Esophagus (tissue), 2 donors: ENCODE data around the gene CNN2. TPM values are rescaled to one million over a fixed set of nuclear protein-coding genes. Genes with fewer than 3 reads are reported as not detected.

Experiments
- H3K27ac ChIP-seq, 2 donors: one replicate each; pipeline ENCODE4 v1.5.1; 2013; ENCODE audit warnings: low read depth in 2 of 2, mild to moderate bottlenecking in 2 of 2, inconsistent platforms in 1 of 2, low read length in 1 of 2, moderate library complexity in 1 of 2
- H3K27me3 ChIP-seq, 2 donors: one replicate each; pipeline ENCODE4 v1.6.1; 2013; ENCODE audit warnings: low read length in 2 of 2, control low read depth in 1 of 2, mild to moderate bottlenecking in 1 of 2; ENCODE audit not compliant: insufficient read depth in 2 of 2, control insufficient read depth in 1 of 2
- H3K36me3 ChIP-seq, 2 donors: one replicate each; pipeline ENCODE4 v1.6.1; 2013; ENCODE audit warnings: low read length in 1 of 2; ENCODE audit not compliant: control insufficient read depth in 2 of 2, insufficient read depth in 2 of 2
- H3K4me1 ChIP-seq, 2 donors: one replicate each; pipeline ENCODE4 v1.6.1; 2013; ENCODE audit warnings: low read length in 1 of 2; ENCODE audit not compliant: control insufficient read depth in 2 of 2, insufficient read depth in 2 of 2
- H3K4me3 ChIP-seq, 2 donors: one replicate each; pipeline ENCODE4 v1.5.1; 2013; ENCODE audit warnings: low read length in 2 of 2, mild to moderate bottlenecking in 2 of 2, low read depth in 1 of 2, moderate library complexity in 1 of 2
- H3K9me3 ChIP-seq, 2 donors: one replicate each; pipeline ENCODE4 v1.6.1; 2013; ENCODE audit warnings: mild to moderate bottlenecking in 2 of 2, low read depth in 1 of 2, low read length in 1 of 2, moderate library complexity in 1 of 2; ENCODE audit not compliant: control insufficient read depth in 2 of 2, insufficient read depth in 1 of 2
- WGBS, 2 donors: extraction: QIAGEN DNeasy Blood & Tissue Kit; methylation state at CpG; one replicate each; pipeline ENCODE4 v1.1.7; 2013; 5-methylcytosine and 5-hydroxymethylcytosine counted together
- polyA plus RNA-seq, 2 donors: library from polyadenylated mRNA; stranded (reverse); fragments of 200-250 nt; gene quantifications; one replicate each; pipeline ENCODE4 v1.2.3, GENCODE V29; 2013
- donor health status: healthy with polysubstance abuse.
- donor health status: Bipolar disorder and iron deficiency.

CNN2 gene
- polyA plus RNA-seq, 2 donors: 84.4 to 106 TPM

DNA sequence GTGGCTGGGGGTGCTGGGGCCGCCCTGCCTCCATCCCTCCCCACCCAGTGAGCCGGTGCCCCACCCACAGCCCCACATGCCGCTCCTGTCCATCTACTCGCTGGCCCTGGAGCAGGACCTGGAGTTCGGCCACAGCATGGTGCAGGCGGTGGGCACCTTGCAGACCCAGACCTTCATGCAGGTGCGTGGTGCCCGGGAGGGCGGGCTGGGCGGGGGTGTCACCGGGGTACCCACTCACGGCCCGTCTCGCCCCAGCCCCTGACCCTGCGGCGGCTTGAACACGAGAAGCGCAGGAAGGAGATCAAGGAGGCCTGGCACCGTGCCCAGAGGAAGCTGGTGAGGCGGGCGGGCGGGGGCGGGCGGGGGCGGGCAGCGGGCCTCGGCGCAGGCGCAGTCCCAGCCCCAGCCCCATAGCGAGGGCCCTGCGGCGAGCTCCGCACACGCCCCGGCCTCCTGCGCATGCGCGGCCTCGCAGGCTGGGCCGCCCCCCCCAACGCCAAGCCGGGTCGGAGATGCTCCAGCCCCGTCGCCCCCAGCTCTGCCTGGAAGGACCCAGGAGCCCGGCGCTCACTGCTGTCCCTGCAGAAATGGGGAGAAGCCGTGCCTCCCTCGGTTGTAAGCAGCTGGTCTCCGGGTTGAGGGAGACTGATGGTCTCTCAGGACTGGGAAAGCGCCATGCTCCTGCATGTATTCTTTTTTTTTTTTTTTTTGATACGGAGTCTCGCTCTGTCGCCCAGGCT, 48.3 kb downstream of the CNN2 start:
- Histone ChIP-seq H3K4me1 (peaks cover 4 to 8% of the 10 kb centered on the region in 2 donors), H3K9me3 (no peaks in the 10 kb centered on the region), H3K27me3 (no peaks in the 10 kb centered on the region), H3K36me3 (peaks cover 0 to 9% of the 10 kb centered on the region in 2 donors), H3K4me3 (no peak overlapping the region), H3K27ac (no peak overlapping the region)
- WGBS, 2 donors: 36 to 43% methylated on average over 33 to 54 of the region's 54 CpGs

DNA sequence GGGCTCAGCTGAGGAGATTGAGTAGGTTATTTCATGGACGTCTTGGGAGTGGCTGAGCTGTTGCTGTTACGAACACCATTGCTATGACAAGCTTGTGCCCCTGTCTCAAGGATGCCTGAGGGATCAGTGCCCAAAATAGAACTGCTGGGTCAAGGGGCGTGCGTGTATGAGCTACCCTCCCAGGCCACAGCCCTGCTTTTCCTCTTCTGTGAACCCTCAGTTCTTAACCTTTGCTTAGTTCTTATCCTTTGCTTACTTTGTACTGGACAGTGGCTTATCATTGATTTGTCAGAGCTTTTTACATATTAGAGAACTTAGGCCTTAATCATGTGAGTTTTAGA, 49.6 kb downstream of the CNN2 start:
- Histone ChIP-seq H3K27me3 (no peaks in the 10 kb centered on the region), H3K4me1 (peaks cover 2 to 5% of the 10 kb centered on the region in 2 donors), H3K27ac (no peak overlapping the region), H3K36me3 (peaks cover 0 to 9% of the 10 kb centered on the region in 2 donors), H3K4me3 (no peak overlapping the region), H3K9me3 (no peaks in the 10 kb centered on the region)
- 70 to 80% methylated on average over 4 of the region's 4 CpGs for WGBS, 2 donors

DNA sequence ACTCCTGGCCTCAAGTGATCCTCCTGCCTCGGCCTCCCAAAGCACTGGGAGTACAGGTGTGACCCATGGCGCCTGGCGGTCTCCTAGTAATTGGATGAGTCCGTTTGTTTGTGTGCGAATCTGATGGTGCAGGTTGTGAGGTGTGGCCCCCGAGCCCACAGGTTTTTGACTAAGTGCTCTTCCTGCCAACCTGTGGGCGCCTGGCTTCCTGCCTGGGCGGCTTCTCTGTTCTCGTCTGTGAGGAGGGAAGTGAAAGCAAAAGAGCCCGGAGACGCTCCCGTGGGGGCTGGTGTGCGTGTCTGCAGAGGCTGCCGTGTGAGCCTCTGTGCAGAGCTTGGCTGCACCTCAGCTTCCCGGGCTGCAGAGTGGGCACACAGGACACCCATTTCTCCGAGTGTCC, 50.5 kb downstream of the CNN2 start:
- no peaks in the 10 kb centered on the region for H3K27me3 ChIP-seq
- peak overlapping the region; percentile 11 to 36 for H3K27ac ChIP-seq
- peak overlapping the region; percentile 17 to 35 for H3K4me3 ChIP-seq
- peaks cover 0 to 9% of the 10 kb centered on the region in 2 donors for H3K36me3 ChIP-seq
- 25 to 27% methylated on average over 16 of the region's 16 CpGs for WGBS, 2 donors
- H3K9me3 ChIP-seq: no peaks in the 10 kb centered on the region
- peaks cover 5% of the 10 kb centered on the region in 2 donors for H3K4me1 ChIP-seq

DNA sequence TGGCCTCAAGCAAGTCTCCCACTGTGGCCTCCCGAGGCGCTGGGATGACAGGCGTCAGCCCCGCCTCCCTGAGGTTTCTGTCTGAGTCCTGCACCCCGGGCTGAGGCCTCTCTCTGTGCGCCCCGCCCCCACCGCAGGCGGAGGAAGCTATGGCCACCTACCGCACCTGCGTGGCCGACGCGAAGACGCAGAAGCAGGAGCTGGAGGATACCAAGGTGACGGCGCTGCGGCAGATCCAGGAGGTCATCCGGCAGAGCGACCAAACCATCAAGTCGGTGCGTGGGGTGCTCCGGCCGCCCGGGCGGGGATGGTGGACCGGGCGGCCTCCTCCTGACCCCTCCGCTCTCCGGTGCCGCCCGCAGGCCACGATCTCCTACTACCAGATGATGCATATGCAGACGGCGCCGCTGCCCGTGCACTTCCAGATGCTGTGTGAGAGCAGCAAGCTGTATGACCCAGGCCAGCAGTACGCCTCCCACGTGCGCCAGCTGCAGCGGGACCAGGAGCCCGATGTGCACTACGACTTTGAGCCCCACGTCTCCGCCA, 53.2 kb downstream of the CNN2 start:
- Histone ChIP-seq H3K27ac (no peak overlapping the region), H3K4me1 (peaks cover 5 to 17% of the 10 kb centered on the region in 2 donors), H3K27me3 (no peaks in the 10 kb centered on the region), H3K4me3 (no peak overlapping the region), H3K36me3 (peaks cover 0 to 4% of the 10 kb centered on the region in 2 donors), H3K9me3 (no peaks in the 10 kb centered on the region)
- 87 to 88% methylated on average over 44 to 45 of the region's 45 CpGs for WGBS, 2 donors

DNA sequence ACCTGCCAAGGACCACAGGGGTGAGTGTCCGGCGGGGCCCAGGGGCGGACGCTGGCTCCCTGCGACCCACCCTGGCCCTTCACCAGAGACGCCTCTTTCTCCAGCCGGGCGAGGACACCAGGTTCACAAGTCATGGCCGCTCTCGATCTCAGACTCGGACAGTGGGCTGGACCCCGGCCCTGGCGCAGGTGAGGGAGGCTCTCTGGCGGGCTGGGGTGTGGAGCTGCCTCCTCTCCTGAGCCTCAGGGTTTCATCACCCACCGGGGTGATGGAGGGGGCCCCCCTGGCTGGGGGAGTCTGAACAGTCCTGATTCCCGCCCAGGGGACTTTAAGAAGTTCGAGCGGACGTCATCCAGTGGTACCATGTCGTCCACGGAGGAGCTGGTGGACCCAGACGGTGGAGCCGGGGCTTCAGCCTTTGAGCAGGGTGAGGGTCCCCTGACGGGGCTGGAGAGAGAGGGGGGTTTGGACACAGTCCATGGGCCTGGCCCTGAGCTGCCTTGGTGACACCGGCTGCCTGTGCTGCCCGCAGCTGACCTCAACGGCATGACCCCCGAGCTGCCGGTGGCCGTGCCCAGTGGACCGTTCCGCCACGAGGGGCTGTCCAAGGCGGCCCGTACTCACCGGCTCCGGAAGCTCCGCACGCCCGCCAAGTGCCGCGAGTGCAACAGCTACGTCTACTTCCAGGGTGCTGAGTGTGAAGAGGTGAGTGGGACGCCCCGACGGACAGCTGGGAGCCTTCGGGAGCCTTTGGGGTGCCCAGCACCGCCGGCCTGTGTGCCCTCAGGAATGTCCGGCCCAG, 54.2 kb downstream of the CNN2 start:
- 92 to 93% methylated on average over 49 to 50 of the region's 50 CpGs for WGBS, 2 donors

DNA sequence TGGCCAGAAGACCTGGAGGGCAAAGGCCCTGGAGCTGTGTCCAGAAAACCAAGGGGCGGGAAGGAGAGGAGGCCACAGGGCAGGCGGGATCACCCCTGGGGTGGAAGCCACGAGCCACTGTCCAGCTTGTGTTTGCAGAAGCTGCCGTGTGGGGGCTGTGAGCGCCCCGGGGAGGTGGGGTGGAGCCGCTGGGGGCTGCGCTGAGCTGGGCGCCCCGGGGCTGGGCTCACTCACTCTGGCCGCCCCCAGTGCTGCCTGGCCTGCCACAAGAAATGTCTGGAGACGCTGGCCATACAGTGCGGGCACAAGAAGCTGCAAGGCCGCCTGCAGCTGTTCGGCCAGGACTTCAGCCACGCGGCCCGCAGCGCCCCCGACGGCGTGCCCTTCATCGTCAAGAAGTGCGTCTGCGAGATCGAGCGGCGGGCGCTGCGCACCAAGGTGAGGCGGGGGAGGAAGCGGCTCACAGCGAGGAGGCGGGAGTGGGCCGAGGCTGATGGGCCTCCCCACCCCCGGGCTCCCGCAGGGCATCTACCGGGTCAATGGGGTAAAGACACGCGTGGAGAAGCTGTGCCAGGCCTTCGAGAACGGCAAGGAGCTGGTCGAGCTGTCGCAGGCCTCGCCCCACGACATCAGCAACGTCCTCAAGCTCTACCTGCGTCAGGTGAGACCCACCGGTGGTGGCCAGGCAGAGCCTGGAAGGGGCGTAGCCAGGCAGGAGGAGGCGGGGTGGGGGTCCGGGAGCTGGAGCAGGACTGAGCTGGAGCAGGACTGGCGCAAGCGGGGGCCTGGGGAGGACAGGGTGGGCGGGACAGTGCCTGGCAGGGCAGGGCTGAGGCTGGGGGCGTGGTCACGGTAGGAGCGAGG, 55.1 kb downstream of the CNN2 start:
- peaks cover 0 to 14% of the 10 kb centered on the region in 2 donors for H3K36me3 ChIP-seq
- H3K4me1 ChIP-seq: peaks cover 5 to 23% of the 10 kb centered on the region in 2 donors
- WGBS, 2 donors: 55 to 64% methylated on average over 55 to 58 of the region's 58 CpGs
- H3K27me3 ChIP-seq: no peaks in the 10 kb centered on the region
- peak overlapping the region; percentile 14 to 59 for H3K27ac ChIP-seq
- H3K9me3 ChIP-seq: no peaks in the 10 kb centered on the region
- peak overlapping the region in 1 of 2 donors; percentile 3 for H3K4me3 ChIP-seq

More for the DNA sequence above, 54.2 kb downstream of the CNN2 start:
- Histone ChIP-seq H3K36me3 (peaks cover 0 to 6% of the 10 kb centered on the region in 2 donors), H3K4me1 (peaks cover 5 to 21% of the 10 kb centered on the region in 2 donors), H3K27me3 (no peaks in the 10 kb centered on the region), H3K4me3 (no peak overlapping the region), H3K9me3 (no peaks in the 10 kb centered on the region), H3K27ac (no peak overlapping the region)

DNA sequence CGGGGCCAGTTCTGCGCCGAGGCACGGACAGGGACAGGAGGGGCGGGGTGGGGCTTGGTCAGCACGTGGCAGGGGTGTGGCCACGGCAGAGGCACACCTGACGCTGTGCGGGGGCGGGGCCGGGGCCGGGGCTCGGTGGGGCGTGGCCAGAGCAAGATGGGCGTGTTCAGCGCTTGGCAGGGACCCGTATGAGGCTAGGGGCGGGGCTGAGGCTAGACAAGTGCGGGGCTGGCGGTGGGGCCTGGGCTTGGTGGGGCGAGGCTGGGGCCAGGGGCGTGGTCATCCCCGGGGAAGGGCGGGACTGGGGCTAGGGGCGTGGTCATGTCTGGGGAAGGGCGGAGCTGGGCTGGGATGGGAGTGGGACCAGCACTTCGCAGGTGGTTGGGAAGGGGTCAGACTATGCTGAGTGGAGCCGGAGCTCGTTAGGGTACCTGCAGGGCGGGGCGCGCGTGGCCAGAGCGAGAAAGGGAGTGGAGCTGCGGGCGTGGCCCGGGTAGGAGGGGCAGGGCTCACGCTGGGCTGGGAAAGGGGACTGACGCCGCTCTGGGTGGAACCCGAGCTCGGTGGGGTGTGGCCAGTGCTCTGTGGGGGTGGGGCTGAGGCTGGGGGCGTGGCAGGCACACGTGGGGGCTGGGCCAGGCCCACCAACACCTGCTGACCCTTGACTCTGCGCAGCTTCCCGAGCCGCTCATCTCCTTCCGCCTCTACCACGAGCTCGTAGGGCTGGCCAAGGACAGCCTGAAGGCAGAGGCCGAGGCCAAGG, 55.9 kb downstream of the CNN2 start:
- H3K4me3 ChIP-seq: peak overlapping the region; percentile 5 to 44
- no peaks in the 10 kb centered on the region for H3K9me3 ChIP-seq
- 20 to 24% methylated on average over 21 to 51 of the region's 51 CpGs for WGBS, 2 donors
- peaks cover 0 to 18% of the 10 kb centered on the region in 2 donors for H3K36me3 ChIP-seq
- H3K27me3 ChIP-seq: no peaks in the 10 kb centered on the region
- H3K4me1 ChIP-seq: peaks cover 5 to 23% of the 10 kb centered on the region in 2 donors
- H3K27ac ChIP-seq: peak overlapping the region; percentile 65 to 85

DNA sequence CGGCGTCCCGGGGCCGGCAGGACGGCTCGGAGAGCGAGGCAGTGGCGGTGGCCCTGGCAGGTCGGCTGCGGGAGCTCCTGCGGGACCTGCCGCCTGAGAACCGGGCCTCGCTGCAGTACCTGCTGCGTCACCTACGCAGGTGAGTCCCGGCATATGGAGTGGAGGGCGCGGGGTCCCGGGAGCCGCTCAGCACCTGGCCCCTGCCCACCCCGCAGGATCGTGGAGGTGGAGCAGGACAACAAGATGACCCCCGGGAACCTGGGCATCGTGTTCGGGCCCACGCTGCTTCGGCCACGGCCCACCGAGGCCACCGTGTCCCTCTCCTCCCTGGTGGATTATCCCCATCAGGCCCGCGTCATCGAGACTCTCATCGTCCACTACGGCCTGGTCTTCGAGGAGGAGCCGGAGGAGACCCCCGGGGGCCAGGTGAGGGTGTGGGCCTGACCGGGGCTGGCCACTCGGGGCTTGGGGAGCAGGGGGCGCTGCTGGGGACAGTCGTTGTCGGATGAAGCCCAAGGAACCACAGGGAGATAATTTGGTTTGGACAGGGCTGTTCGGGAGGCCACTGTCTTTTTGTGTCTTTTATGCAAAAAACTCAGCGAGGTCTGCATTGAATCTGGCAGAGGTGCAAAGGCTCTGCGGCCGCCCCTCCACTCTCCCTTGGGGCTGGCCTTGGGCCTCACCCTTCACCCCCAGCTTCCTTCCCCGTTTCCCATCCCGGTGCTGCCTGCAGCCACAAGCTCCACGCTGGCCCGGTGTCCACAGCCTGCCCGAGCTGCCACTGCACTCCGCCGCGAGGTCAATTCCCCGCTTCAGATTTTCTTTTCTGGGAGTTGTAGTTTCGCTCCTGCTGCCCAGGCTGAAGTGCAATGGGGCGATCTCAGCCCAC, 56.8 kb downstream of the CNN2 start:
- 71 to 72% methylated on average over 57 to 59 of the region's 59 CpGs for WGBS, 2 donors
- Histone ChIP-seq H3K4me1 (peaks cover 5 to 20% of the 10 kb centered on the region in 2 donors), H3K4me3 (peak overlapping the region; percentile 5 to 44), H3K9me3 (no peaks in the 10 kb centered on the region), H3K27ac (peak overlapping the region; percentile 65 to 72), H3K27me3 (no peaks in the 10 kb centered on the region), H3K36me3 (peaks cover 0 to 22% of the 10 kb centered on the region in 2 donors)
